K562 (cell line): ENCODE results near the gene KCNIP2. TPM values are rescaled to one million over a fixed set of nuclear protein-coding genes. Genes with fewer than 3 reads are reported as not detected.

ENCODE experiments used
- C11orf30 ChIP-seq: fragments of 450-650 bp; IDR thresholded peaks from 2 replicates; pipeline ENCODE4 v1.6.1; 2016; ENCODE audit warnings: low read depth, mild to moderate bottlenecking
- CXXC5 ChIP-seq: fragments of 250-450 bp; sonication (Bioruptor Pico); IDR thresholded peaks from 2 replicates; pipeline ENCODE4 v1.8.0; 2022; ENCODE audit warnings: inconsistent platforms, mild to moderate bottlenecking, moderate library complexity
- ELF1 ChIP-seq: fragments of 200-800 bp; sonication (Bioruptor generic); IDR thresholded peaks from 2 replicates; pipeline ENCODE4 v1.6.1; 2016; ENCODE audit warnings: missing genetic modification characterization, missing compliant biosample characterization
- EP400 ChIP-seq: fragments of 450-650 bp; IDR thresholded peaks from 2 replicates; pipeline ENCODE4 v1.6.1; 2017; ENCODE audit warnings: antibody characterized with exemption, mild to moderate bottlenecking, moderate library complexity
- FOXJ3 ChIP-seq: sonication (generic); formaldehyde crosslinking; IDR thresholded peaks from 2 replicates; pipeline ENCODE4 v1.4.0; 2020; ENCODE audit warnings: mild to moderate bottlenecking, missing genetic modification reagents
- HMGXB4 ChIP-seq: sonication (generic); formaldehyde crosslinking; IDR thresholded peaks from 2 replicates; pipeline ENCODE4 v1.8.1; 2023; ENCODE audit warnings: mild to moderate bottlenecking, missing genetic modification reagents
- KLF13 ChIP-seq: fragments of 450-650 bp; IDR thresholded peaks from 2 replicates; pipeline ENCODE4 v1.6.1; 2016; ENCODE audit warnings: missing genetic modification characterization, low read depth, mild to moderate bottlenecking, missing compliant biosample characterization, moderate library complexity, borderline replicate concordance
- LEF1 ChIP-seq: fragments of 450-650 bp; IDR thresholded peaks from 2 replicates; pipeline ENCODE4 v1.6.1; 2016; ENCODE audit warnings: mild to moderate bottlenecking
- MYC ChIP-seq, 2 experiments: fragments of 250-450 bp in 1 of 2; sonication (Bioruptor Pico) in 1 of 2; IDR thresholded peaks; 2 replicates each; pipeline versions ENCODE4 v1.5.1 to v1.6.1; 2012 to 2021; ENCODE audit warnings: low read depth in 2 of 2, borderline replicate concordance in 1 of 2, improper control_type of control experiment in 1 of 2, low read length in 1 of 2, mild to moderate bottlenecking in 1 of 2, moderate library complexity in 1 of 2
- POLR2B ChIP-seq: fragments of 450-650 bp; IDR thresholded peaks from 2 replicates; pipeline ENCODE4 v1.6.1; 2018; ENCODE audit warnings: low read depth; ENCODE audit not compliant: partially characterized antibody
- RBM22 ChIP-seq: fragments of 200-400 bp; formaldehyde crosslinking; IDR thresholded peaks from 2 replicates; pipeline ENCODE4 v1.6.1; 2018; ENCODE audit warnings: low read length, low read depth; ENCODE audit not compliant: poor library complexity, severe bottlenecking
- TAF9B ChIP-seq: fragments of 450-650 bp; IDR thresholded peaks from 2 replicates; pipeline ENCODE4 v1.6.1; 2018; ENCODE audit warnings: mild to moderate bottlenecking; ENCODE audit not compliant: partially characterized antibody
- THRB ChIP-seq: fragments of 450-650 bp; formaldehyde crosslinking; conservative IDR thresholded peaks from 2 replicates; pipeline ENCODE4 v1.4.0; 2022; ENCODE audit warnings: mild to moderate bottlenecking, missing genetic modification characterization
- ZEB2 ChIP-seq: fragments of 450-650 bp; IDR thresholded peaks from 2 replicates; pipeline ENCODE4 v1.6.1; 2016
- polyA plus RNA-seq, 8 experiments: library from polyadenylated mRNA; depleted of rRNA in 4 of 8; stranded (reverse) in 5 of 8; unstranded in 3 of 8; fragments of >200 nt; fragmentation: Nextera tagmentation in 2 of 8; fragmentation: Illumina TruSeq in 1 of 8; extraction: Ambion mirVana in 2 of 8; extraction: Trizol in 1 of 8; gene quantifications; 2 replicates each; pipeline versions ENCODE4 v1.2.1 to v1.2.3, GENCODE V29; 2011 to 2014; ENCODE audit warnings: inconsistent platforms in 1 of 8, missing spikeins in 1 of 8
- total RNA-seq, 7 experiments: library from RNA; depleted of rRNA in 6 of 7; stranded (reverse); fragments of >200 nt in 6 of 7; fragmentation: Illumina TruSeq in 2 of 7; extraction: Trizol in 2 of 7; gene quantifications; 2 replicates each; pipeline versions ENCODE4 v1.2.1 to v1.2.3, GENCODE V29; 2011 to 2021; ENCODE audit warnings: low replicate concordance in 1 of 7
- TF ChIP-seq, protein P1 (sequence below): fragments of 200-800 bp; sonication (Bioruptor generic); IDR thresholded peaks from 2 replicates; pipeline ENCODE4 v1.6.1; 2016; ENCODE audit warnings: missing genetic modification characterization, missing compliant biosample characterization
- TF ChIP-seq, protein P2 (sequence below): fragments of 450-650 bp; IDR thresholded peaks from 2 replicates; pipeline ENCODE4 v1.6.1; 2016; ENCODE audit warnings: borderline replicate concordance

Gene KCNIP2
- total and polyA plus RNA-seq, 9 of the 15 experiments (the other 6 are each of a cell fraction or from before 2014, with no cell fraction given), result 2.5 to 7.6 (median 4.1) TPM

- TF ChIP-seq FOXJ3 (CRISPR knock-in tag) (no peak), LEF1 (peak; percentile 96), CXXC5 (peak; percentile 67), C11orf30 (0 out of 2 replicates have a peak, but pooled peaks have one; percentile 5), HMGXB4 (CRISPR knock-in tag) (peak; percentile 59; the same call in 1 of the 2 replicates), THRB (0 out of 2 replicates have a peak, but pooled peaks have one; percentile 20), MYC (IDR thresholded peaks at IDR 0.05; ENCODE audit: low read depth, low read length) (no peak; the same call in 1 of the 2 replicates), MYC (CRISPR knock-in tag; IDR thresholded peaks at IDR 0.05; ENCODE audit: borderline replicate concordance, low read depth) (peak; percentile 34; the same call in 1 of the 2 replicates), EP400 (peak; percentile 90), ELF1 (tag) (peak; percentile 64; the same call in 1 of the 2 replicates), POLR2B (peak; percentile 94), RBM22 (peak; percentile 64), ZEB2 (no peak), TAF9B (peak; percentile 98), KLF13 (tag) (0 out of 2 replicates have a peak, but pooled peaks have one; percentile 40)
- TF ChIP-seq, protein P1, sequence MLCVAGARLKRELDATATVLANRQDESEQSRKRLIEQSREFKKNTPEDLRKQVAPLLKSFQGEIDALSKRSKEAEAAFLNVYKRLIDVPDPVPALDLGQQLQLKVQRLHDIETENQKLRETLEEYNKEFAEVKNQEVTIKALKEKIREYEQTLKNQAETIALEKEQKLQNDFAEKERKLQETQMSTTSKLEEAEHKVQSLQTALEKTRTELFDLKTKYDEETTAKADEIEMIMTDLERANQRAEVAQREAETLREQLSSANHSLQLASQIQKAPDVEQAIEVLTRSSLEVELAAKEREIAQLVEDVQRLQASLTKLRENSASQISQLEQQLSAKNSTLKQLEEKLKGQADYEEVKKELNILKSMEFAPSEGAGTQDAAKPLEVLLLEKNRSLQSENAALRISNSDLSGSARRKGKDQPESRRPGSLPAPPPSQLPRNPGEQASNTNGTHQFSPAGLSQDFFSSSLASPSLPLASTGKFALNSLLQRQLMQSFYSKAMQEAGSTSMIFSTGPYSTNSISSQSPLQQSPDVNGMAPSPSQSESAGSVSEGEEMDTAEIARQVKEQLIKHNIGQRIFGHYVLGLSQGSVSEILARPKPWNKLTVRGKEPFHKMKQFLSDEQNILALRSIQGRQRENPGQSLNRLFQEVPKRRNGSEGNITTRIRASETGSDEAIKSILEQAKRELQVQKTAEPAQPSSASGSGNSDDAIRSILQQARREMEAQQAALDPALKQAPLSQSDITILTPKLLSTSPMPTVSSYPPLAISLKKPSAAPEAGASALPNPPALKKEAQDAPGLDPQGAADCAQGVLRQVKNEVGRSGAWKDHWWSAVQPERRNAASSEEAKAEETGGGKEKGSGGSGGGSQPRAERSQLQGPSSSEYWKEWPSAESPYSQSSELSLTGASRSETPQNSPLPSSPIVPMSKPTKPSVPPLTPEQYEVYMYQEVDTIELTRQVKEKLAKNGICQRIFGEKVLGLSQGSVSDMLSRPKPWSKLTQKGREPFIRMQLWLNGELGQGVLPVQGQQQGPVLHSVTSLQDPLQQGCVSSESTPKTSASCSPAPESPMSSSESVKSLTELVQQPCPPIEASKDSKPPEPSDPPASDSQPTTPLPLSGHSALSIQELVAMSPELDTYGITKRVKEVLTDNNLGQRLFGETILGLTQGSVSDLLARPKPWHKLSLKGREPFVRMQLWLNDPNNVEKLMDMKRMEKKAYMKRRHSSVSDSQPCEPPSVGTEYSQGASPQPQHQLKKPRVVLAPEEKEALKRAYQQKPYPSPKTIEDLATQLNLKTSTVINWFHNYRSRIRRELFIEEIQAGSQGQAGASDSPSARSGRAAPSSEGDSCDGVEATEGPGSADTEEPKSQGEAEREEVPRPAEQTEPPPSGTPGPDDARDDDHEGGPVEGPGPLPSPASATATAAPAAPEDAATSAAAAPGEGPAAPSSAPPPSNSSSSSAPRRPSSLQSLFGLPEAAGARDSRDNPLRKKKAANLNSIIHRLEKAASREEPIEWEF (CRISPR knock-in tag), result no peak
- TF ChIP-seq, protein P2, sequence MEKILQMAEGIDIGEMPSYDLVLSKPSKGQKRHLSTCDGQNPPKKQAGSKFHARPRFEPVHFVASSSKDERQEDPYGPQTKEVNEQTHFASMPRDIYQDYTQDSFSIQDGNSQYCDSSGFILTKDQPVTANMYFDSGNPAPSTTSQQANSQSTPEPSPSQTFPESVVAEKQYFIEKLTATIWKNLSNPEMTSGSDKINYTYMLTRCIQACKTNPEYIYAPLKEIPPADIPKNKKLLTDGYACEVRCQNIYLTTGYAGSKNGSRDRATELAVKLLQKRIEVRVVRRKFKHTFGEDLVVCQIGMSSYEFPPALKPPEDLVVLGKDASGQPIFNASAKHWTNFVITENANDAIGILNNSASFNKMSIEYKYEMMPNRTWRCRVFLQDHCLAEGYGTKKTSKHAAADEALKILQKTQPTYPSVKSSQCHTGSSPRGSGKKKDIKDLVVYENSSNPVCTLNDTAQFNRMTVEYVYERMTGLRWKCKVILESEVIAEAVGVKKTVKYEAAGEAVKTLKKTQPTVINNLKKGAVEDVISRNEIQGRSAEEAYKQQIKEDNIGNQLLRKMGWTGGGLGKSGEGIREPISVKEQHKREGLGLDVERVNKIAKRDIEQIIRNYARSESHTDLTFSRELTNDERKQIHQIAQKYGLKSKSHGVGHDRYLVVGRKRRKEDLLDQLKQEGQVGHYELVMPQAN, result peak; percentile 54; the same call in 1 of the 2 replicates
These were observed 25.3 kb downstream of the KCNIP2 start, which contains the start of gene OGA (continued) for GRCh38 chr10:101818119-101818871.
